HepG2 (cell line): Measurements from ENCODE around the gene DCAF16. TPM values are rescaled to one million over a fixed set of nuclear protein-coding genes. Genes with fewer than 3 reads are reported as not detected.

Experiments
- ASH2L ChIP-seq: fragments of 300-600, 200-600 bp; sonication (generic); IDR thresholded peaks from 2 replicates; pipeline ENCODE4 v1.7.0; 2017; ENCODE audit warnings: low read depth, mild to moderate bottlenecking, moderate library complexity, mixed read lengths, low read length; ENCODE audit not compliant: insufficient read length
- CCDC6 ChIP-seq: sonication (generic); formaldehyde crosslinking; IDR thresholded peaks from 2 replicates; pipeline ENCODE4 v1.8.1; 2022; ENCODE audit warnings: mild to moderate bottlenecking, missing genetic modification reagents, moderate library complexity
- FOXK1 ChIP-seq: sonication (generic); formaldehyde crosslinking; IDR thresholded peaks from 2 replicates; pipeline ENCODE4 v1.4.0; 2020; ENCODE audit warnings: low read depth, missing genetic modification reagents, borderline replicate concordance
- KAT2B ChIP-seq: fragments of 150-350 bp; IDR thresholded peaks from 2 replicates; pipeline ENCODE4 v1.6.1; 2014; ENCODE audit warnings: low read depth, low read length, borderline replicate concordance
- KDM2A ChIP-seq: sonication (generic); formaldehyde crosslinking; IDR thresholded peaks from 2 replicates; pipeline ENCODE4 v1.4.0; 2020; ENCODE audit warnings: low read depth, missing genetic modification reagents, borderline replicate concordance
- MXD3 ChIP-seq: IDR thresholded peaks from 2 replicates; pipeline ENCODE4 v1.6.1; 2016; ENCODE audit warnings: mild to moderate bottlenecking, missing biosample characterization, missing genetic modification reagents
- REST ChIP-seq, 2 experiments: IDR thresholded peaks; 2 replicates each; pipeline ENCODE4 v1.6.1; 2011 to 2012; ENCODE audit warnings: low read length in 2 of 2, borderline replicate concordance in 1 of 2, low read depth in 1 of 2, mild to moderate bottlenecking in 1 of 2, moderate library complexity in 1 of 2
- RNF219 ChIP-seq: sonication (generic); formaldehyde crosslinking; IDR thresholded peaks from 2 replicates; pipeline ENCODE4 v1.5.0; 2020; ENCODE audit warnings: mild to moderate bottlenecking, missing genetic modification reagents
- RORA ChIP-seq: sonication (generic); formaldehyde crosslinking; IDR thresholded peaks from 2 replicates; pipeline ENCODE4 v1.5.0; 2020; ENCODE audit warnings: mild to moderate bottlenecking, missing genetic modification reagents, moderate library complexity
- SMC3 ChIP-seq: IDR thresholded peaks from 2 replicates; pipeline ENCODE4 v1.6.1; 2011; ENCODE audit warnings: low read length, improper control_type of control experiment
- TFDP1 ChIP-seq: IDR thresholded peaks from 2 replicates; pipeline ENCODE4 v1.6.1; 2016; ENCODE audit warnings: missing compliant biosample characterization, missing genetic modification reagents, borderline replicate concordance
- ZBTB43 ChIP-seq: sonication (generic); formaldehyde crosslinking; conservative IDR thresholded peaks from 2 replicates; pipeline ENCODE4 v1.4.0; 2020; ENCODE audit warnings: missing genetic modification reagents
- ZNF296 ChIP-seq: sonication (generic); formaldehyde crosslinking; conservative IDR thresholded peaks from 2 replicates; pipeline ENCODE4 v1.5.0; 2020; ENCODE audit warnings: mild to moderate bottlenecking, missing genetic modification reagents
- ZNF550 ChIP-seq: sonication (generic); formaldehyde crosslinking; IDR thresholded peaks from 2 replicates; pipeline ENCODE4 v1.4.0; 2020; ENCODE audit warnings: mild to moderate bottlenecking, missing genetic modification reagents, borderline replicate concordance
- ZNF589 ChIP-seq: sonication (generic); formaldehyde crosslinking; conservative IDR thresholded peaks from 2 replicates; pipeline ENCODE4 v1.8.0; 2022; ENCODE audit warnings: mild to moderate bottlenecking, moderate library complexity, missing genetic modification reagents
- ZNF616 ChIP-seq: sonication (generic); formaldehyde crosslinking; IDR thresholded peaks from 2 replicates; pipeline ENCODE4 v1.5.0; 2020; ENCODE audit warnings: low read depth, mild to moderate bottlenecking, missing genetic modification reagents
- polyA plus RNA-seq, 8 experiments: library from polyadenylated mRNA; depleted of rRNA in 3 of 8; stranded (reverse) in 7 of 8; unstranded in 1 of 8; fragments of >200 nt; fragmentation: Illumina TruSeq in 4 of 8; extraction: Trizol in 4 of 8; gene quantifications; 2 replicates each; pipeline versions ENCODE4 v1.2.1 to v1.2.3, GENCODE V29; 2011 to 2016; ENCODE audit warnings: low read depth in 4 of 8, missing spikeins in 1 of 8, mixed read lengths in 1 of 8; ENCODE audit not compliant: insufficient read depth in 1 of 8
- total RNA-seq, 5 experiments: library from RNA; depleted of rRNA; stranded (reverse); fragments of >200 nt; fragmentation: Illumina TruSeq; extraction: Trizol; gene quantifications; 2 replicates each; pipeline ENCODE4 v1.2.3, GENCODE V29; 2016; ENCODE audit warnings: low read depth in 1 of 5

The DCAF16 gene
- total and polyA plus RNA-seq, 2 of the 13 experiments (the other 11 are each of a cell fraction or from before 2014, with no cell fraction given) = 37.5 to 41.9 TPM

- TF ChIP-seq ASH2L (peak; percentile 94), TFDP1 (CRISPR knock-in tag) (peak; percentile 99), ZNF296 (CRISPR knock-in tag) (no peak), MXD3 (CRISPR knock-in tag) (peak; percentile 88; the same call in 1 of the 2 replicates), SMC3 (no peak), ZBTB43 (CRISPR knock-in tag) (peak; percentile 73), CCDC6 (CRISPR knock-in tag) (peak; percentile 86; the same call in 1 of the 2 replicates), ZNF589 (CRISPR knock-in tag) (peak; percentile 79; the same call in 1 of the 2 replicates), KDM2A (CRISPR knock-in tag) (peak; percentile 82; the same call in 1 of the 2 replicates), RNF219 (CRISPR knock-in tag) (no peak), RORA (CRISPR knock-in tag) (no peak), KAT2B (no peak), ZNF616 (CRISPR knock-in tag) (peak; percentile 78; the same call in 1 of the 2 replicates), FOXK1 (CRISPR knock-in tag) (0 out of 2 replicates have a peak, but pooled peaks have one; percentile 48), REST (IDR thresholded peaks at IDR 0.05; ENCODE audit: borderline replicate concordance in 1 of 2, low read depth in 1 of 2, low read length in 2 of 2) (no peak), ZNF550 (CRISPR knock-in tag) (no peak)
Measured at GRCh38 chr4:17810260-17811077, at the start of gene DCAF16, which contains the start of gene NCAPG (continued).
